ENCODE measurements around the gene CSF1.

DNA sequence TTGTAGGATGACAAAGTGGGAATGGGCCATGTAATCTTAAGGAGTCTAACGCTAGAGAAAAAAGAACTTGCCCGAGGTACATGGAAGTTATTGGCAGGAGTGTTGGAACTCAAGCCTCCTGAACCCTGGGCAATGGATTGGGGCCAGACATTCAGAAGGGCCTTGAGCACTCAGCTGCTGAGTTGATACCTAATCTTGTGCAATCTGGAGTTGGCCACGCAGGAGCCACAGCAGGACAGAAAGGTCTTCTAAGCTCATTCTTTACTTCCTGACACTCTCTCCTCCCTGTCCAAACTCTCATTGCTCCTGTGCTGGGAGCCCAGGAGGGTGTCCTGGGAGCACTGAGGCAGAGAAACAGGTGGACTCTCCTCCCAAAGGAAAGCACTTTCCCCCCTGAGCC lies 25.1 kb upstream of the CSF1 start:
- TF ChIP-seq, protein P1, sequence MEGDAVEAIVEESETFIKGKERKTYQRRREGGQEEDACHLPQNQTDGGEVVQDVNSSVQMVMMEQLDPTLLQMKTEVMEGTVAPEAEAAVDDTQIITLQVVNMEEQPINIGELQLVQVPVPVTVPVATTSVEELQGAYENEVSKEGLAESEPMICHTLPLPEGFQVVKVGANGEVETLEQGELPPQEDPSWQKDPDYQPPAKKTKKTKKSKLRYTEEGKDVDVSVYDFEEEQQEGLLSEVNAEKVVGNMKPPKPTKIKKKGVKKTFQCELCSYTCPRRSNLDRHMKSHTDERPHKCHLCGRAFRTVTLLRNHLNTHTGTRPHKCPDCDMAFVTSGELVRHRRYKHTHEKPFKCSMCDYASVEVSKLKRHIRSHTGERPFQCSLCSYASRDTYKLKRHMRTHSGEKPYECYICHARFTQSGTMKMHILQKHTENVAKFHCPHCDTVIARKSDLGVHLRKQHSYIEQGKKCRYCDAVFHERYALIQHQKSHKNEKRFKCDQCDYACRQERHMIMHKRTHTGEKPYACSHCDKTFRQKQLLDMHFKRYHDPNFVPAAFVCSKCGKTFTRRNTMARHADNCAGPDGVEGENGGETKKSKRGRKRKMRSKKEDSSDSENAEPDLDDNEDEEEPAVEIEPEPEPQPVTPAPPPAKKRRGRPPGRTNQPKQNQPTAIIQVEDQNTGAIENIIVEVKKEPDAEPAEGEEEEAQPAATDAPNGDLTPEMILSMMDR (conservative IDR thresholded peaks at IDR 0.05) = no peak
- no peak for TF ChIP-seq ZFX (IDR thresholded peaks at IDR 0.05)
